Right lobe of liver (tissue), 4 donors: ENCODE results near the gene LCE2A.
"Not testable (repeated sequence)": the region's sequence is repeated elsewhere in the genome, so short reads cannot be mapped to it uniquely, and the experiment has no call there.

Source experiments
- POLR2A ChIP-seq: fragments of 450-650 bp; IDR thresholded peaks from one replicate; pipeline ENCODE4 v1.6.1; 2017; ENCODE audit warnings: antibody characterized with exemption, mild to moderate bottlenecking
- TF ChIP-seq, protein P1 (sequence below), 4 donors: fragments of 200-600 bp in 3 of 4; fragments of 450-650 bp in 1 of 4; IDR thresholded peaks; one replicate each; pipeline versions ENCODE4 v1.5.1 to v1.8.0; 2016 to 2022; ENCODE audit warnings: antibody characterized with exemption in 4 of 4, mild to moderate bottlenecking in 2 of 4
- donor health status: DM: no; HTN: no; CAD: no.
- donor health status: DM: no; HTN: no; CAD: no.
- donor health status: DM: no; HTN: yes; CAD: no.

GRCh38 chr1:152685823-152686222, 12.3 kb upstream of the LCE2A start, which contains the start of gene LCE2B:
- TF ChIP-seq, protein P1, sequence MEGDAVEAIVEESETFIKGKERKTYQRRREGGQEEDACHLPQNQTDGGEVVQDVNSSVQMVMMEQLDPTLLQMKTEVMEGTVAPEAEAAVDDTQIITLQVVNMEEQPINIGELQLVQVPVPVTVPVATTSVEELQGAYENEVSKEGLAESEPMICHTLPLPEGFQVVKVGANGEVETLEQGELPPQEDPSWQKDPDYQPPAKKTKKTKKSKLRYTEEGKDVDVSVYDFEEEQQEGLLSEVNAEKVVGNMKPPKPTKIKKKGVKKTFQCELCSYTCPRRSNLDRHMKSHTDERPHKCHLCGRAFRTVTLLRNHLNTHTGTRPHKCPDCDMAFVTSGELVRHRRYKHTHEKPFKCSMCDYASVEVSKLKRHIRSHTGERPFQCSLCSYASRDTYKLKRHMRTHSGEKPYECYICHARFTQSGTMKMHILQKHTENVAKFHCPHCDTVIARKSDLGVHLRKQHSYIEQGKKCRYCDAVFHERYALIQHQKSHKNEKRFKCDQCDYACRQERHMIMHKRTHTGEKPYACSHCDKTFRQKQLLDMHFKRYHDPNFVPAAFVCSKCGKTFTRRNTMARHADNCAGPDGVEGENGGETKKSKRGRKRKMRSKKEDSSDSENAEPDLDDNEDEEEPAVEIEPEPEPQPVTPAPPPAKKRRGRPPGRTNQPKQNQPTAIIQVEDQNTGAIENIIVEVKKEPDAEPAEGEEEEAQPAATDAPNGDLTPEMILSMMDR (IDR thresholded peaks at IDR 0.05), result not testable (repeated sequence)
- TF ChIP-seq POLR2A, result not testable (repeated sequence)
